Mucosa of rectum (tissue), 2 donors: ENCODE data around the gene KCNIP4.

Experiments
- H3K27ac ChIP-seq, 2 donors: one replicate each; pipeline ENCODE4 v1.7.0; 2013; ENCODE audit warnings: inconsistent platforms in 2 of 2, low read depth in 2 of 2, low read length in 2 of 2
- H3K27me3 ChIP-seq, 2 donors: one replicate each; pipeline ENCODE4 v1.7.0; 2013; ENCODE audit warnings: low read length in 2 of 2; ENCODE audit not compliant: control insufficient read depth in 2 of 2, insufficient read depth in 2 of 2
- H3K36me3 ChIP-seq, 2 donors: one replicate each; pipeline ENCODE4 v1.7.0; 2013; ENCODE audit warnings: low read length in 2 of 2; ENCODE audit not compliant: control insufficient read depth in 2 of 2, insufficient read depth in 2 of 2
- H3K4me1 ChIP-seq, 2 donors: one replicate each; pipeline ENCODE4 v1.7.0; 2013; ENCODE audit warnings: low read length in 2 of 2, mild to moderate bottlenecking in 1 of 2; ENCODE audit not compliant: control insufficient read depth in 2 of 2, insufficient read depth in 2 of 2
- H3K4me3 ChIP-seq, 2 donors: one replicate each; pipeline ENCODE4 v1.7.0; 2013; ENCODE audit warnings: low read length in 2 of 2
- H3K9ac ChIP-seq, 2 donors: one replicate each; pipeline ENCODE4 v1.7.0; 2013; ENCODE audit warnings: low read length in 2 of 2, low read depth in 1 of 2, mild to moderate bottlenecking in 1 of 2
- H3K9me3 ChIP-seq, 2 donors: one replicate each; pipeline ENCODE4 v1.7.0; 2013; ENCODE audit warnings: low read length in 2 of 2; ENCODE audit not compliant: control insufficient read depth in 2 of 2
- donor health status: healthy.
- donor health status: Normal muscosa, but diverticular disease.

The KCNIP4 gene

GRCh38 chr4:21778702-21779101 is 169.9 kb downstream of the KCNIP4 start:
- H3K27ac ChIP-seq: no peak overlapping the region
- no peaks in the 10 kb centered on the region for H3K4me1 ChIP-seq
- H3K9ac ChIP-seq: no peak overlapping the region
- no peaks in the 10 kb centered on the region for H3K9me3 ChIP-seq
- H3K27me3 ChIP-seq: no peaks in the 10 kb centered on the region
- H3K4me3 ChIP-seq: no peak overlapping the region
- no peaks in the 10 kb centered on the region for H3K36me3 ChIP-seq

- Histone ChIP-seq H3K36me3 (no peaks in the 10 kb centered on the region), H3K9me3 (no peaks in the 10 kb centered on the region), H3K27ac (no peak overlapping the region), H3K4me3 (no peak overlapping the region), H3K27me3 (no peaks in the 10 kb centered on the region), H3K9ac (no peak overlapping the region), H3K4me1 (no peaks in the 10 kb centered on the region)
Measured at GRCh38 chr4:21775703-21776102, 172.9 kb downstream of the KCNIP4 start.

GRCh38 chr4:21769404-21770147 is 179.0 kb downstream of the KCNIP4 start:
- Histone ChIP-seq H3K9me3 (no peaks in the 10 kb centered on the region), H3K4me3 (no peak overlapping the region), H3K36me3 (no peaks in the 10 kb centered on the region), H3K27me3 (no peaks in the 10 kb centered on the region), H3K9ac (no peak overlapping the region), H3K4me1 (peaks cover 0 to 3% of the 10 kb centered on the region in 2 donors), H3K27ac (no peak overlapping the region)

GRCh38 chr4:21768349-21769310 is 179.9 kb downstream of the KCNIP4 start:
- no peaks in the 10 kb centered on the region for H3K27me3 ChIP-seq
- no peak overlapping the region for H3K27ac ChIP-seq
- H3K9ac ChIP-seq: no peak overlapping the region
- no peaks in the 10 kb centered on the region for H3K36me3 ChIP-seq
- H3K4me3 ChIP-seq: no peak overlapping the region
- H3K4me1 ChIP-seq: peaks cover 0 to 3% of the 10 kb centered on the region in 2 donors
- no peaks in the 10 kb centered on the region for H3K9me3 ChIP-seq

- Histone ChIP-seq H3K9me3 (no peaks in the 10 kb centered on the region), H3K9ac (no peak overlapping the region), H3K36me3 (no peaks in the 10 kb centered on the region), H3K27ac (no peak overlapping the region), H3K4me3 (no peak overlapping the region), H3K27me3 (no peaks in the 10 kb centered on the region), H3K4me1 (peaks cover 2 to 3% of the 10 kb centered on the region in 2 donors)
Measured at GRCh38 chr4:21765810-21766407, 182.7 kb downstream of the KCNIP4 start.

GRCh38 chr4:21763855-21764254 is 184.7 kb downstream of the KCNIP4 start:
- H3K27me3 ChIP-seq: no peaks in the 10 kb centered on the region
- no peak overlapping the region for H3K4me3 ChIP-seq

GRCh38 chr4:21757248-21757647 is 191.3 kb downstream of the KCNIP4 start:
- H3K4me1 ChIP-seq: peaks cover 0 to 2% of the 10 kb centered on the region in 2 donors
- no peaks in the 10 kb centered on the region for H3K27me3 ChIP-seq
- H3K9me3 ChIP-seq: no peaks in the 10 kb centered on the region
- H3K36me3 ChIP-seq: no peaks in the 10 kb centered on the region
- no peak overlapping the region for H3K27ac ChIP-seq
- H3K9ac ChIP-seq: no peak overlapping the region
- H3K4me3 ChIP-seq: no peak overlapping the region

More at GRCh38 chr4:21763855-21764254, 184.7 kb downstream of the KCNIP4 start:
- Histone ChIP-seq H3K27ac (no peak overlapping the region), H3K36me3 (no peaks in the 10 kb centered on the region), H3K9ac (no peak overlapping the region), H3K9me3 (no peaks in the 10 kb centered on the region), H3K4me1 (peaks cover 2 to 3% of the 10 kb centered on the region in 2 donors)

GRCh38 chr4:21753084-21753760 is 195.3 kb downstream of the KCNIP4 start:
- Histone ChIP-seq H3K9me3 (no peaks in the 10 kb centered on the region), H3K36me3 (no peaks in the 10 kb centered on the region), H3K4me1 (no peaks in the 10 kb centered on the region), H3K9ac (no peak overlapping the region), H3K27me3 (no peaks in the 10 kb centered on the region), H3K4me3 (no peak overlapping the region), H3K27ac (no peak overlapping the region)

- Histone ChIP-seq H3K4me3 (no peak overlapping the region), H3K9me3 (no peaks in the 10 kb centered on the region), H3K27ac (no peak overlapping the region), H3K4me1 (no peaks in the 10 kb centered on the region), H3K27me3 (no peaks in the 10 kb centered on the region), H3K36me3 (no peaks in the 10 kb centered on the region), H3K9ac (no peak overlapping the region)
Measured at GRCh38 chr4:21752616-21753015, 196.0 kb downstream of the KCNIP4 start.
